ENCODE measurements around the gene SH3D19.
A peak's percentile ranks its signal among the peaks of the same experiment; 100 is the strongest.
"Not testable (repeated sequence)": the region's sequence is repeated elsewhere in the genome, so short reads cannot be mapped to it uniquely, and the experiment has no call there.

SH3D19 gene

GRCh38 chr4:151143811-151144210 is 181.6 kb downstream of the SH3D19 start:
- no peak for DNase-seq

- DNase-seq, result no peak
These were observed 182.2 kb downstream of the SH3D19 start for GRCh38 chr4:151143162-151143561.

GRCh38 chr4:151142758-151143157 is 182.6 kb downstream of the SH3D19 start:
- DNase-seq, result no peak

GRCh38 chr4:151139814-151140213 is 185.6 kb downstream of the SH3D19 start:
- no peak for DNase-seq

GRCh38 chr4:151136048-151136447 is 189.4 kb downstream of the SH3D19 start:
- not testable (repeated sequence) for DNase-seq

GRCh38 chr4:151133311-151133710 is 192.1 kb downstream of the SH3D19 start:
- no peak for DNase-seq

- no peak for DNase-seq
These were observed 195.6 kb downstream of the SH3D19 start for GRCh38 chr4:151129796-151130195.

- DNase-seq, result peak in 1 of 2 experiments; percentile 56
These were observed 207.9 kb downstream of the SH3D19 start for GRCh38 chr4:151117371-151117962.

GRCh38 chr4:151114986-151115385 is 210.4 kb downstream of the SH3D19 start:
- DNase-seq, result no peak

- DNase-seq, result no peak
These were observed 211.1 kb downstream of the SH3D19 start for GRCh38 chr4:151114338-151114737.

GRCh38 chr4:151110236-151110635 is 215.2 kb downstream of the SH3D19 start:
- DNase-seq, result no peak

- DNase-seq, result no peak
These were observed 218.3 kb downstream of the SH3D19 start for GRCh38 chr4:151107063-151107462.

- DNase-seq, result no peak
These were observed 219.9 kb downstream of the SH3D19 start for GRCh38 chr4:151105454-151106032.

- DNase-seq, result no peak
These were observed 220.8 kb downstream of the SH3D19 start for GRCh38 chr4:151104621-151105020.

- no peak for DNase-seq
These were observed 221.6 kb downstream of the SH3D19 start for GRCh38 chr4:151103758-151104157.

- DNase-seq, result no peak
These were observed 224.9 kb downstream of the SH3D19 start for GRCh38 chr4:151100531-151100930.

- DNase-seq, result no peak
These were observed 225.4 kb downstream of the SH3D19 start for GRCh38 chr4:151099976-151100417.

GRCh38 chr4:151099229-151099975 is 226.0 kb downstream of the SH3D19 start, which contains the start of gene RPS3A:
TSS of gene RPS3A (plus strand) at chr4:151099628. CDS start at chr4:151099653, 25 bp downstream.
- peak; percentile 87 to 91 for DNase-seq

- DNase-seq, result no peak
These were observed 226.5 kb downstream of the SH3D19 start for GRCh38 chr4:151098979-151099228.

- no peak for DNase-seq
These were observed 227.6 kb downstream of the SH3D19 start for GRCh38 chr4:151097759-151098158.

- DNase-seq, result no peak
These were observed 230.3 kb downstream of the SH3D19 start for GRCh38 chr4:151095142-151095541.

GRCh38 chr4:151094290-151094751 is 231.1 kb downstream of the SH3D19 start:
- no peak for DNase-seq

GRCh38 chr4:151093203-151093602 is 232.2 kb downstream of the SH3D19 start:
- no peak for DNase-seq

- no peak for DNase-seq
These were observed 232.9 kb downstream of the SH3D19 start for GRCh38 chr4:151092488-151092887.

Measured in SW 1271 (cell line).